GM23338 (cell line): ENCODE results near the gene LANCL3. TPM values are rescaled to one million over a fixed set of nuclear protein-coding genes. Genes with fewer than 3 reads are reported as not detected.
"Not testable (repeated sequence)": the region's sequence is repeated elsewhere in the genome, so short reads cannot be mapped to it uniquely, and the experiment has no call there.

Experiments used
- ATAC-seq: fragments of 200-7000 bp; cut with Tn5 transposase; 3 replicates; pipeline ENCODE4 v1.9.1; 2020
- DNase-seq: peaks from one replicate; pipeline ENCODE4 v3.0.0-alpha.2; 2015; ENCODE audit warnings: low spot score
- H2AFZ ChIP-seq: fragments of 200-600 bp; sonication (generic); 2 replicates; pipeline ENCODE4 v1.8.0; 2016; ENCODE audit warnings: antibody characterized with exemption, mild to moderate bottlenecking, moderate library complexity
- H3F3A ChIP-seq: fragments of 200-600 bp; sonication (generic); replicated peaks from 2 replicates; pipeline ENCODE4 v1.8.0; 2017; ENCODE audit warnings: antibody characterized with exemption, mixed run types, low read depth
- H3K27ac ChIP-seq: fragments of 200-600 bp; sonication (generic); 2 replicates; pipeline ENCODE4 v1.6.1; 2016; ENCODE audit warnings: low read depth
- H3K27me3 ChIP-seq: fragments of 200-600 bp; sonication (generic); 2 replicates; pipeline ENCODE4 v1.8.0; 2016; ENCODE audit warnings: mild to moderate bottlenecking, mixed run types, moderate library complexity; ENCODE audit not compliant: insufficient read depth
- H3K36me3 ChIP-seq: fragments of 200-600 bp; sonication (generic); 2 replicates; pipeline ENCODE4 v1.8.0; 2016; ENCODE audit warnings: mild to moderate bottlenecking; ENCODE audit not compliant: insufficient read depth
- H3K4me1 ChIP-seq: fragments of 200-600 bp; sonication (generic); 2 replicates; pipeline ENCODE4 v1.8.0; 2016; ENCODE audit warnings: mild to moderate bottlenecking, moderate library complexity; ENCODE audit not compliant: insufficient read depth
- H3K4me2 ChIP-seq: fragments of 200-600 bp; sonication (generic); 2 replicates; pipeline ENCODE4 v1.7.1; 2017; ENCODE audit warnings: mixed run types
- H3K4me3 ChIP-seq: fragments of 200-600 bp; sonication (generic); 2 replicates; pipeline ENCODE4 v1.6.1; 2016; ENCODE audit warnings: mixed run types
- H3K79me2 ChIP-seq: fragments of 200-600 bp; sonication (generic); replicated peaks from 2 replicates; pipeline ENCODE4 v1.8.0; 2017; ENCODE audit warnings: mild to moderate bottlenecking; ENCODE audit not compliant: insufficient read depth
- H3K9me2 ChIP-seq: fragments of 200-600 bp; sonication (generic); 2 replicates; pipeline ENCODE4 v1.8.0; 2017; ENCODE audit not compliant: insufficient read depth
- H4K20me1 ChIP-seq: fragments of 200-600 bp; sonication (generic); replicated peaks from 2 replicates; pipeline ENCODE4 v1.8.0; 2017; ENCODE audit warnings: mild to moderate bottlenecking; ENCODE audit not compliant: insufficient read depth
- H3K27ac Mint-ChIP-seq: 2 replicates; pipeline ENCODE4 v1.8.0; 2020; ENCODE audit warnings: inconsistent platforms, mild to moderate bottlenecking, moderate library complexity, mixed read lengths
- H3K27me3 Mint-ChIP-seq: 3 replicates; pipeline ENCODE4 v1.8.0; 2022; ENCODE audit warnings: low read depth, mild to moderate bottlenecking, moderate library complexity, mixed read lengths, inconsistent platforms; ENCODE audit not compliant: insufficient read depth, poor library complexity
- H3K36me3 Mint-ChIP-seq: 3 replicates; pipeline ENCODE4 v1.8.0; 2021; ENCODE audit warnings: low read depth, mild to moderate bottlenecking, inconsistent platforms, moderate library complexity, mixed read lengths
- H3K4me1 Mint-ChIP-seq: 3 replicates; pipeline ENCODE4 v1.8.0; 2020; ENCODE audit warnings: mild to moderate bottlenecking, inconsistent platforms, mixed read lengths
- H3K4me3 Mint-ChIP-seq: 3 replicates; pipeline ENCODE4 v1.8.0; 2021; ENCODE audit warnings: moderate library complexity, mild to moderate bottlenecking, inconsistent platforms, mixed read lengths
- H3K9me3 Mint-ChIP-seq: 3 replicates; pipeline ENCODE4 v1.8.0; 2020; ENCODE audit warnings: moderate library complexity, mild to moderate bottlenecking, inconsistent platforms, mixed read lengths
- CREB1 ChIP-seq: fragments of 250-450 bp; sonication (Bioruptor Pico); IDR thresholded peaks from 2 replicates; pipeline ENCODE4 v1.5.0; 2020; ENCODE audit warnings: low read depth, mild to moderate bottlenecking, moderate library complexity
- EZH2 ChIP-seq: fragments of 200-600 bp; sonication (generic); IDR thresholded peaks from one replicate; pipeline ENCODE4 v1.8.0; 2017; ENCODE audit warnings: antibody characterized with exemption, mild to moderate bottlenecking, low read depth; ENCODE audit not compliant: unreplicated experiment
- NANOG ChIP-seq: IDR thresholded peaks from 2 replicates; pipeline ENCODE4 v1.6.1; 2016; ENCODE audit warnings: antibody characterized with exemption, borderline replicate concordance
- STAT1 ChIP-seq: IDR thresholded peaks from one replicate; pipeline ENCODE4 v1.6.1; 2016; ENCODE audit warnings: antibody characterized with exemption; ENCODE audit not compliant: unreplicated experiment
- ZNF114 ChIP-seq: fragments of 250-450 bp; sonication (Bioruptor Pico); IDR thresholded peaks from 2 replicates; pipeline ENCODE4 v1.5.0; 2020; ENCODE audit warnings: mild to moderate bottlenecking, moderate library complexity
- ZNF331 ChIP-seq: fragments of 250-450 bp; sonication (Bioruptor Pico); IDR thresholded peaks from 2 replicates; pipeline ENCODE4 v1.5.0; 2020; ENCODE audit warnings: low read depth, mild to moderate bottlenecking, moderate library complexity
- polyA plus RNA-seq: library from polyadenylated mRNA; unstranded; fragments of >200 nt; fragmentation: Nextera tagmentation; extraction: Ambion mirVana; gene quantifications from 2 replicates; pipeline ENCODE4 v1.2.1, GENCODE V29; 2016
- total RNA-seq: library from RNA; depleted of rRNA; stranded (reverse); fragments of >200 nt; shearing (Covaris generic); gene quantifications from 2 replicates; pipeline ENCODE4 v1.2.3, GENCODE V29; 2014
- TF ChIP-seq, protein P1 (sequence below): fragments of 250-450 bp; sonication (Bioruptor Pico); IDR thresholded peaks from 2 replicates; pipeline ENCODE4 v1.5.0; 2020; ENCODE audit warnings: mild to moderate bottlenecking, moderate library complexity
- TF ChIP-seq, protein P2 (sequence below): IDR thresholded peaks from one replicate; pipeline ENCODE4 v1.6.1; 2018; ENCODE audit warnings: antibody characterized with exemption; ENCODE audit not compliant: unreplicated experiment

Gene LANCL3
- total and polyA plus RNA-seq, 2 experiments from 2014 or later: 0.11 to 1.8 TPM

GRCh38 chrX:37545066-37545465 is 26.4 kb upstream of the LANCL3 start:
- no peak for ATAC-seq
- no peaks in the 10 kb centered on the region for H4K20me1 ChIP-seq
- no peaks in the 10 kb centered on the region for H3K9me2 ChIP-seq
- no peaks in the 10 kb centered on the region for H3K36me3 Mint-ChIP-seq
- no peaks in the 10 kb centered on the region for H3K27me3 ChIP-seq
- no peak overlapping the region for H3K27ac ChIP-seq
- H3K4me1 ChIP-seq: no peaks in the 10 kb centered on the region
- TF ChIP-seq CREB1 (no peak), ZNF114 (CRISPR knock-in tag) (no peak), EZH2 (no peak), STAT1 (no peak), ZNF331 (CRISPR knock-in tag) (no peak), NANOG (no peak)
- TF ChIP-seq, protein P1, sequence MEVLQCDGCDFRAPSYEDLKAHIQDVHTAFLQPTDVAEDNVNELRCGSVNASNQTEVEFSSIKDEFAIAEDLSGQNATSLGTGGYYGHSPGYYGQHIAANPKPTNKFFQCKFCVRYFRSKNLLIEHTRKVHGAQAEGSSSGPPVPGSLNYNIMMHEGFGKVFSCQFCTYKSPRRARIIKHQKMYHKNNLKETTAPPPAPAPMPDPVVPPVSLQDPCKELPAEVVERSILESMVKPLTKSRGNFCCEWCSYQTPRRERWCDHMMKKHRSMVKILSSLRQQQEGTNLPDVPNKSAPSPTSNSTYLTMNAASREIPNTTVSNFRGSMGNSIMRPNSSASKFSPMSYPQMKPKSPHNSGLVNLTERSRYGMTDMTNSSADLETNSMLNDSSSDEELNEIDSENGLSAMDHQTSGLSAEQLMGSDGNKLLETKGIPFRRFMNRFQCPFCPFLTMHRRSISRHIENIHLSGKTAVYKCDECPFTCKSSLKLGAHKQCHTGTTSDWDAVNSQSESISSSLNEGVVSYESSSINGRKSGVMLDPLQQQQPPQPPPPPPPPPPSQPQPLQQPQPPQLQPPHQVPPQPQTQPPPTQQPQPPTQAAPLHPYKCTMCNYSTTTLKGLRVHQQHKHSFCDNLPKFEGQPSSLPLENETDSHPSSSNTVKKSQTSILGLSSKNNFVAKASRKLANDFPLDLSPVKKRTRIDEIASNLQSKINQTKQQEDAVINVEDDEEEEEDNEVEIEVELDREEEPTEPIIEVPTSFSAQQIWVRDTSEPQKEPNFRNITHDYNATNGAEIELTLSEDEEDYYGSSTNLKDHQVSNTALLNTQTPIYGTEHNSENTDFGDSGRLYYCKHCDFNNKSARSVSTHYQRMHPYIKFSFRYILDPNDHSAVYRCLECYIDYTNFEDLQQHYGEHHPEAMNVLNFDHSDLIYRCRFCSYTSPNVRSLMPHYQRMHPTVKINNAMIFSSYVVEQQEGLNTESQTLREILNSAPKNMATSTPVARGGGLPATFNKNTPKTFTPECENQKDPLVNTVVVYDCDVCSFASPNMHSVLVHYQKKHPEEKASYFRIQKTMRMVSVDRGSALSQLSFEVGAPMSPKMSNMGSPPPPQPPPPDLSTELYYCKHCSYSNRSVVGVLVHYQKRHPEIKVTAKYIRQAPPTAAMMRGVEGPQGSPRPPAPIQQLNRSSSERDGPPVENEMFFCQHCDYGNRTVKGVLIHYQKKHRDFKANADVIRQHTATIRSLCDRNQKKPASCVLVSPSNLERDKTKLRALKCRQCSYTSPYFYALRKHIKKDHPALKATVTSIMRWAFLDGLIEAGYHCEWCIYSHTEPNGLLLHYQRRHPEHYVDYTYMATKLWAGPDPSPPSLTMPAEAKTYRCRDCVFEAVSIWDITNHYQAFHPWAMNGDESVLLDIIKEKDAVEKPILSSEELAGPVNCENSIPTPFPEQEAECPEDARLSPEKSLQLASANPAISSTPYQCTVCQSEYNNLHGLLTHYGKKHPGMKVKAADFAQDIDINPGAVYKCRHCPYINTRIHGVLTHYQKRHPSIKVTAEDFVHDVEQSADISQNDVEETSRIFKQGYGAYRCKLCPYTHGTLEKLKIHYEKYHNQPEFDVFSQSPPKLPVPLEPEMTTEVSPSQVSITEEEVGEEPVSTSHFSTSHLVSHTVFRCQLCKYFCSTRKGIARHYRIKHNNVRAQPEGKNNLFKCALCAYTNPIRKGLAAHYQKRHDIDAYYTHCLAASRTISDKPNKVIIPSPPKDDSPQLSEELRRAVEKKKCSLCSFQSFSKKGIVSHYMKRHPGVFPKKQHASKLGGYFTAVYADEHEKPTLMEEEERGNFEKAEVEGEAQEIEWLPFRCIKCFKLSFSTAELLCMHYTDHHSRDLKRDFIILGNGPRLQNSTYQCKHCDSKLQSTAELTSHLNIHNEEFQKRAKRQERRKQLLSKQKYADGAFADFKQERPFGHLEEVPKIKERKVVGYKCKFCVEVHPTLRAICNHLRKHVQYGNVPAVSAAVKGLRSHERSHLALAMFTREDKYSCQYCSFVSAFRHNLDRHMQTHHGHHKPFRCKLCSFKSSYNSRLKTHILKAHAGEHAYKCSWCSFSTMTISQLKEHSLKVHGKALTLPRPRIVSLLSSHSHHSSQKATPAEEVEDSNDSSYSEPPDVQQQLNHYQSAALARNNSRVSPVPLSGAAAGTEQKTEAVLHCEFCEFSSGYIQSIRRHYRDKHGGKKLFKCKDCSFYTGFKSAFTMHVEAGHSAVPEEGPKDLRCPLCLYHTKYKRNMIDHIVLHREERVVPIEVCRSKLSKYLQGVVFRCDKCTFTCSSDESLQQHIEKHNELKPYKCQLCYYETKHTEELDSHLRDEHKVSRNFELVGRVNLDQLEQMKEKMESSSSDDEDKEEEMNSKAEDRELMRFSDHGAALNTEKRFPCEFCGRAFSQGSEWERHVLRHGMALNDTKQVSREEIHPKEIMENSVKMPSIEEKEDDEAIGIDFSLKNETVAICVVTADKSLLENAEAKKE (CRISPR knock-in tag): no peak
- TF ChIP-seq, protein P2, sequence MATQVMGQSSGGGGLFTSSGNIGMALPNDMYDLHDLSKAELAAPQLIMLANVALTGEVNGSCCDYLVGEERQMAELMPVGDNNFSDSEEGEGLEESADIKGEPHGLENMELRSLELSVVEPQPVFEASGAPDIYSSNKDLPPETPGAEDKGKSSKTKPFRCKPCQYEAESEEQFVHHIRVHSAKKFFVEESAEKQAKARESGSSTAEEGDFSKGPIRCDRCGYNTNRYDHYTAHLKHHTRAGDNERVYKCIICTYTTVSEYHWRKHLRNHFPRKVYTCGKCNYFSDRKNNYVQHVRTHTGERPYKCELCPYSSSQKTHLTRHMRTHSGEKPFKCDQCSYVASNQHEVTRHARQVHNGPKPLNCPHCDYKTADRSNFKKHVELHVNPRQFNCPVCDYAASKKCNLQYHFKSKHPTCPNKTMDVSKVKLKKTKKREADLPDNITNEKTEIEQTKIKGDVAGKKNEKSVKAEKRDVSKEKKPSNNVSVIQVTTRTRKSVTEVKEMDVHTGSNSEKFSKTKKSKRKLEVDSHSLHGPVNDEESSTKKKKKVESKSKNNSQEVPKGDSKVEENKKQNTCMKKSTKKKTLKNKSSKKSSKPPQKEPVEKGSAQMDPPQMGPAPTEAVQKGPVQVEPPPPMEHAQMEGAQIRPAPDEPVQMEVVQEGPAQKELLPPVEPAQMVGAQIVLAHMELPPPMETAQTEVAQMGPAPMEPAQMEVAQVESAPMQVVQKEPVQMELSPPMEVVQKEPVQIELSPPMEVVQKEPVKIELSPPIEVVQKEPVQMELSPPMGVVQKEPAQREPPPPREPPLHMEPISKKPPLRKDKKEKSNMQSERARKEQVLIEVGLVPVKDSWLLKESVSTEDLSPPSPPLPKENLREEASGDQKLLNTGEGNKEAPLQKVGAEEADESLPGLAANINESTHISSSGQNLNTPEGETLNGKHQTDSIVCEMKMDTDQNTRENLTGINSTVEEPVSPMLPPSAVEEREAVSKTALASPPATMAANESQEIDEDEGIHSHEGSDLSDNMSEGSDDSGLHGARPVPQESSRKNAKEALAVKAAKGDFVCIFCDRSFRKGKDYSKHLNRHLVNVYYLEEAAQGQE: no peak
- H3F3A ChIP-seq: no peaks in the 10 kb centered on the region
- 0 out of 3 replicates have a peak, but pooled peaks cover 5% of the 10 kb centered on the region for H3K9me3 Mint-ChIP-seq
- no peak overlapping the region for H2AFZ ChIP-seq
- H3K27me3 Mint-ChIP-seq: no peaks in the 10 kb centered on the region
- H3K36me3 ChIP-seq: no peaks in the 10 kb centered on the region
- H3K79me2 ChIP-seq: no peaks in the 10 kb centered on the region
- DNase-seq: no peak
- no peaks in the 10 kb centered on the region for H3K4me1 Mint-ChIP-seq
- H3K27ac Mint-ChIP-seq: no peak overlapping the region
- H3K4me2 ChIP-seq: no peak overlapping the region
- no peak overlapping the region for H3K4me3 Mint-ChIP-seq
- H3K4me3 ChIP-seq: no peak overlapping the region

GRCh38 chrX:37549619-37550018 is 21.8 kb upstream of the LANCL3 start:
- ATAC-seq, H3K36me3 Mint-ChIP-seq, H3K27ac Mint-ChIP-seq, H3K4me2 ChIP-seq, H3K9me2 ChIP-seq, H3K27me3 Mint-ChIP-seq, H3K36me3 ChIP-seq, H3K27me3 ChIP-seq, H3K9me3 Mint-ChIP-seq, H3K79me2 ChIP-seq, H3K4me3 Mint-ChIP-seq, H3K27ac ChIP-seq, H2AFZ ChIP-seq, H4K20me1 ChIP-seq, DNase-seq, H3K4me3 ChIP-seq, H3F3A ChIP-seq, H3K4me1 ChIP-seq, H3K4me1 Mint-ChIP-seq: not testable (repeated sequence)
